Stimulated activated CD4-positive, alpha-beta T cell treated with anti-CD3 and anti-CD28 coated beads, Interleukin-2, amount 100 ng/mL, for 24 hours (primary cell): ENCODE data around the gene PADI1.
"Not testable (repeated sequence)": the region's sequence is repeated elsewhere in the genome, so short reads cannot be mapped to it uniquely, and the experiment has no call there.

Experiments used
- DNase-seq, 2 donors: peaks; one replicate each; pipeline ENCODE4 v3.0.0-alpha.2; 2020

Gene PADI1

GRCh38 chr1:17218939-17219338 lies 14.0 kb downstream of the PADI1 start:
- no peak for DNase-seq

GRCh38 chr1:17220287-17220686 lies 15.4 kb downstream of the PADI1 start:
- DNase-seq: no peak

- DNase-seq: no peak
These were observed 17.6 kb downstream of the PADI1 start for GRCh38 chr1:17222557-17222956.

- DNase-seq: no peak
These were observed 19.5 kb downstream of the PADI1 start for GRCh38 chr1:17224434-17224833.

GRCh38 chr1:17225140-17225539 lies 20.2 kb downstream of the PADI1 start:
- DNase-seq: no peak

GRCh38 chr1:17227358-17227915 lies 22.5 kb downstream of the PADI1 start:
- DNase-seq: no peak

GRCh38 chr1:17228619-17229018 lies 23.7 kb downstream of the PADI1 start:
- no peak for DNase-seq

- DNase-seq: no peak
These were observed 24.5 kb downstream of the PADI1 start for GRCh38 chr1:17229379-17229778.

GRCh38 chr1:17230106-17230505 lies 25.2 kb downstream of the PADI1 start:
- no peak for DNase-seq

GRCh38 chr1:17230671-17231310 lies 25.9 kb downstream of the PADI1 start:
- DNase-seq: no peak

- no peak for DNase-seq
These were observed 28.1 kb downstream of the PADI1 start for GRCh38 chr1:17232759-17233661.

- DNase-seq: no peak
These were observed 28.9 kb downstream of the PADI1 start for GRCh38 chr1:17233675-17234320.

- DNase-seq: no peak
These were observed 29.5 kb downstream of the PADI1 start for GRCh38 chr1:17234405-17234804.

- no peak for DNase-seq
These were observed 30.4 kb downstream of the PADI1 start for GRCh38 chr1:17235135-17235885.

- peak; percentile 95 for DNase-seq
These were observed 32.0 kb downstream of the PADI1 start for GRCh38 chr1:17236779-17237560.

- no peak for DNase-seq
These were observed 32.6 kb downstream of the PADI1 start for GRCh38 chr1:17237561-17237903.

GRCh38 chr1:17239420-17239819 lies 34.5 kb downstream of the PADI1 start:
- peak in 1 of 2 donors; percentile 20 for DNase-seq

GRCh38 chr1:17241011-17241779 lies 36.3 kb downstream of the PADI1 start:
- not testable (repeated sequence) for DNase-seq

GRCh38 chr1:17241780-17242074 lies 36.8 kb downstream of the PADI1 start:
- not testable (repeated sequence) for DNase-seq

- no peak for DNase-seq
These were observed 38.3 kb downstream of the PADI1 start for GRCh38 chr1:17243274-17243673.
